Measurements from ENCODE around the gene ALDH5A1. TPM values are rescaled to one million over a fixed set of nuclear protein-coding genes. Genes with fewer than 3 reads are reported as not detected.

Gene ALDH5A1
- polyA plus RNA-seq, 1 donor (not counting 4 experiments of a cell fraction or from before 2014, with no cell fraction given) = 0.45 TPM

GRCh38 chr6:24539416-24539815 lies 44.6 kb downstream of the ALDH5A1 start:
- Histone ChIP-seq H2AFZ (ENCODE audit: control insufficient read depth, low read length) (no peak overlapping the region), H3K4me3 (ENCODE audit: control insufficient read depth in 2 of 3, extremely low read depth in 1 of 3, insufficient read depth in 2 of 3, low read depth in 1 of 3, low read length in 3 of 3) (no peak overlapping the region), H3K9me1 (ENCODE audit: control insufficient read depth, extremely low read depth, insufficient read depth, low read length) (no peaks in the 10 kb centered on the region), H3K4me1 (ENCODE audit: control insufficient read depth, extremely low read depth, insufficient read depth, low read length) (no peaks in the 10 kb centered on the region), H3K4me2 (ENCODE audit: control insufficient read depth, extremely low read depth, insufficient read depth, low read depth, low read length) (no peak overlapping the region), H3K27ac (ENCODE audit: control insufficient read depth, insufficient read depth, low read length) (no peak overlapping the region), H3K79me2 (ENCODE audit: control insufficient read depth, insufficient read depth, low read length) (no peaks in the 10 kb centered on the region), H3K27me3 (ENCODE audit: control insufficient read depth, extremely low read depth, insufficient read depth, low read length) (no peaks in the 10 kb centered on the region), H4K20me1 (ENCODE audit: control insufficient read depth, extremely low read depth, insufficient read depth, low read length) (no peaks in the 10 kb centered on the region), H3K9me3 (ENCODE audit: control insufficient read depth, low read depth, low read length) (no peaks in the 10 kb centered on the region), H3K36me3 (ENCODE audit: control insufficient read depth in 2 of 2, extremely low read depth in 1 of 2, insufficient read depth in 2 of 2, low read length in 2 of 2) (no peaks in the 10 kb centered on the region), H3K9ac (ENCODE audit: control insufficient read depth, extremely low read depth, insufficient read depth, low read length) (no peak overlapping the region)
- no peak for TF ChIP-seq EZH2 (IDR thresholded peaks at IDR 0.05; ENCODE audit: low read length)
- TF ChIP-seq CTCF (optimal IDR thresholded peaks at IDR 0.05 in 1 of 3, IDR thresholded peaks at IDR 0.05 in 1 of 3, conservative IDR thresholded peaks at IDR 0.05 in 1 of 3; ENCODE audit: extremely low read depth in 1 of 3, insufficient read depth in 2 of 3, low read length in 3 of 3) = no peak
- no peak for FAIRE-seq
- DNase-seq (ENCODE audit: low read depth, low spot score) = no peak
- dilution Hi-C loops (cut with MboI; ENCODE audit: extremely low pct_ligation_motif_present, low sequenced_read_pairs) = no loop called here

GRCh38 chr6:24540197-24540596 lies 45.4 kb downstream of the ALDH5A1 start:
- no peak for DNase-seq (ENCODE audit: low read depth, low spot score)
- no peak overlapping the region for H3K9ac ChIP-seq (ENCODE audit: control insufficient read depth, extremely low read depth, insufficient read depth, low read length)
- no peaks in the 10 kb centered on the region for H3K4me1 ChIP-seq (ENCODE audit: control insufficient read depth, extremely low read depth, insufficient read depth, low read length)
- no peak overlapping the region for H3K4me3 ChIP-seq (ENCODE audit: control insufficient read depth in 2 of 3, extremely low read depth in 1 of 3, insufficient read depth in 2 of 3, low read depth in 1 of 3, low read length in 3 of 3)
- no peak overlapping the region for H2AFZ ChIP-seq (ENCODE audit: control insufficient read depth, low read length)
- no peaks in the 10 kb centered on the region for H4K20me1 ChIP-seq (ENCODE audit: control insufficient read depth, extremely low read depth, insufficient read depth, low read length)
- H3K9me3 ChIP-seq (ENCODE audit: control insufficient read depth, low read depth, low read length) = no peaks in the 10 kb centered on the region
- no peaks in the 10 kb centered on the region for H3K9me1 ChIP-seq (ENCODE audit: control insufficient read depth, extremely low read depth, insufficient read depth, low read length)
- H3K79me2 ChIP-seq (ENCODE audit: control insufficient read depth, insufficient read depth, low read length) = no peaks in the 10 kb centered on the region
- no peak overlapping the region for H3K27ac ChIP-seq (ENCODE audit: control insufficient read depth, insufficient read depth, low read length)
- no peak for TF ChIP-seq CTCF (optimal IDR thresholded peaks at IDR 0.05 in 1 of 3, IDR thresholded peaks at IDR 0.05 in 1 of 3, conservative IDR thresholded peaks at IDR 0.05 in 1 of 3; ENCODE audit: extremely low read depth in 1 of 3, insufficient read depth in 2 of 3, low read length in 3 of 3)
- TF ChIP-seq EZH2 (IDR thresholded peaks at IDR 0.05; ENCODE audit: low read length) = no peak
- H3K36me3 ChIP-seq (ENCODE audit: control insufficient read depth in 2 of 2, extremely low read depth in 1 of 2, insufficient read depth in 2 of 2, low read length in 2 of 2) = no peaks in the 10 kb centered on the region
- H3K27me3 ChIP-seq (ENCODE audit: control insufficient read depth, extremely low read depth, insufficient read depth, low read length) = no peaks in the 10 kb centered on the region
- FAIRE-seq = no peak
- dilution Hi-C loops (cut with MboI; ENCODE audit: extremely low pct_ligation_motif_present, low sequenced_read_pairs) = no loop called here
- H3K4me2 ChIP-seq (ENCODE audit: control insufficient read depth, extremely low read depth, insufficient read depth, low read depth, low read length) = no peak overlapping the region
